H1 (cell line): ENCODE measurements around the gene C1QTNF1. TPM values are rescaled to one million over a fixed set of nuclear protein-coding genes. Genes with fewer than 3 reads are reported as not detected.

Source experiments
- CTCF ChIA-PET: fragments of 300-600 bp; sonication (Branson Sonifier 250); formaldehyde crosslinking; loops from one replicate; lab custom pipeline; 2021; ENCODE audit not compliant: partially characterized antibody; lab: Charles Lee
- POLR2A ChIA-PET: fragments of 300-600 bp; sonication (Branson Sonifier 250); formaldehyde crosslinking; loops from one replicate; lab custom pipeline; 2021; ENCODE audit warnings: inconsistent platforms; ENCODE audit not compliant: partially characterized antibody; lab: Charles Lee
- DNase-seq, 2 experiments: peaks; one replicate each; pipeline versions ENCODE4 v3.0.0 to v3.0.0-alpha.2; 2010 to 2022; ENCODE audit warnings: low spot score in 2 of 2, low read depth in 1 of 2, mixed read lengths in 1 of 2
- FAIRE-seq: peaks from 2 replicates; lab custom pipeline; 2011; peaks lifted over from hg19 to GRCh38; lab: Jason Lieb, UNC
- H2AFZ ChIP-seq: 2 replicates; pipeline ENCODE4 v1.8.1; 2012; ENCODE audit warnings: low read length, inconsistent platforms
- H2AK5ac ChIP-seq: 2 replicates; pipeline ENCODE4 v1.6.1; 2013; ENCODE audit warnings: low read depth, low read length
- H2BK120ac ChIP-seq: replicated peaks from 2 replicates; pipeline ENCODE3; 2013; ENCODE audit warnings: low read depth, low read length, inconsistent platforms
- H2BK12ac ChIP-seq: 2 replicates; pipeline ENCODE4 v1.6.1; 2013; ENCODE audit warnings: low read depth, low read length
- H2BK15ac ChIP-seq: 2 replicates; pipeline ENCODE4 v1.6.1; 2013; ENCODE audit warnings: low read length
- H2BK20ac ChIP-seq: 2 replicates; pipeline ENCODE4 v1.6.1; 2013; ENCODE audit warnings: low read length
- H2BK5ac ChIP-seq: 2 replicates; pipeline ENCODE4 v1.6.1; 2013; ENCODE audit warnings: low read depth, low read length
- H3K14ac ChIP-seq: 2 replicates; pipeline ENCODE4 v1.6.1; 2013; ENCODE audit warnings: inconsistent platforms; ENCODE audit not compliant: insufficient read length
- H3K18ac ChIP-seq: 2 replicates; pipeline ENCODE4 v1.6.1; 2013; ENCODE audit warnings: low read length; ENCODE audit errors: extremely low read depth
- H3K23ac ChIP-seq: 2 replicates; pipeline ENCODE4 v1.6.1; 2013; ENCODE audit warnings: inconsistent platforms; ENCODE audit not compliant: insufficient read length
- H3K23me2 ChIP-seq: 2 replicates; pipeline ENCODE4 v1.6.1; 2013; ENCODE audit warnings: low read depth, low read length
- H3K27ac ChIP-seq: 2 replicates; pipeline ENCODE4 v1.6.1; 2011; ENCODE audit warnings: low read depth, low read length, inconsistent platforms
- H3K27me3 ChIP-seq, 4 experiments: replicated peaks in 1 of 4; 1 replicate in 1 of 4; 2 replicates in 3 of 4; pipeline versions ENCODE4 v1.6.1 to v1.8.1; 2011 to 2013; ENCODE audit warnings: low read length in 3 of 4, mild to moderate bottlenecking in 3 of 4, inconsistent platforms in 2 of 4, mixed read lengths in 2 of 4, moderate library complexity in 1 of 4; ENCODE audit not compliant: control insufficient read depth in 3 of 4, insufficient read depth in 3 of 4; ENCODE audit errors: extremely low read depth in 1 of 4
- H3K36me3 ChIP-seq, 4 experiments: 2 replicates each; pipeline versions ENCODE4 v1.6.1 to v1.8.1; 2011 to 2013; ENCODE audit warnings: mild to moderate bottlenecking in 4 of 4, low read length in 3 of 4, moderate library complexity in 2 of 4, control low read depth in 1 of 4, inconsistent platforms in 1 of 4; ENCODE audit not compliant: insufficient read depth in 4 of 4, control insufficient read depth in 2 of 4
- H3K4ac ChIP-seq: replicated peaks from 2 replicates; pipeline ENCODE3; 2013; ENCODE audit warnings: low read length, low read depth, mixed read lengths, inconsistent platforms; ENCODE audit not compliant: insufficient read length
- H3K4me1 ChIP-seq, 4 experiments: replicated peaks in 1 of 4; 1 replicate in 1 of 4; 2 replicates in 3 of 4; pipeline versions ENCODE4 v1.6.1 to v1.8.1; 2011 to 2013; ENCODE audit warnings: low read length in 3 of 4, inconsistent platforms in 2 of 4, mixed read lengths in 1 of 4; ENCODE audit not compliant: insufficient read depth in 4 of 4, control insufficient read depth in 3 of 4
- H3K4me2 ChIP-seq, 2 experiments: 2 replicates each; pipeline versions ENCODE4 v1.6.1 to v1.8.1; 2011 to 2013; ENCODE audit warnings: low read depth in 2 of 2, low read length in 2 of 2, control low read depth in 1 of 2, inconsistent platforms in 1 of 2, mild to moderate bottlenecking in 1 of 2; ENCODE audit not compliant: insufficient read depth in 1 of 2
- H3K4me3 ChIP-seq, 4 experiments: fragments of 200-600, 300-600 bp in 1 of 4; sonication (generic), shearing (Covaris generic), sonication (Bioruptor Twin) in 1 of 4; 2 replicates each; pipeline versions ENCODE4 v1.5.1 to v1.8.1; 2011 to 2016; ENCODE audit warnings: low read length in 4 of 4, low read depth in 3 of 4, control low read depth in 2 of 4, inconsistent platforms in 2 of 4, mild to moderate bottlenecking in 2 of 4, mixed read lengths in 1 of 4, moderate library complexity in 1 of 4; ENCODE audit not compliant: insufficient read depth in 2 of 4; ENCODE audit errors: extremely low read depth in 1 of 4
- H3K56ac ChIP-seq: replicated peaks from 2 replicates; pipeline ENCODE3; 2013; ENCODE audit warnings: low read depth, mild to moderate bottlenecking, mixed read lengths, low read length, inconsistent platforms; ENCODE audit not compliant: insufficient read length
- H3K79me1 ChIP-seq: 2 replicates; pipeline ENCODE4 v1.6.1; 2013; ENCODE audit warnings: low read depth, low read length, control low read depth
- H3K79me2 ChIP-seq, 2 experiments: 2 replicates each; pipeline versions ENCODE4 v1.6.1 to v1.8.1; 2012 to 2013; ENCODE audit warnings: low read length in 2 of 2, mild to moderate bottlenecking in 2 of 2, inconsistent platforms in 1 of 2; ENCODE audit not compliant: insufficient read depth in 2 of 2, control insufficient read depth in 1 of 2
- H3K9ac ChIP-seq, 4 experiments: replicated peaks in 1 of 4; 1 replicate in 1 of 4; 2 replicates in 3 of 4; pipeline versions ENCODE4 v1.6.1 to v1.8.1; 2011 to 2013; ENCODE audit warnings: low read depth in 3 of 4, low read length in 3 of 4, control low read depth in 2 of 4, mild to moderate bottlenecking in 2 of 4, moderate library complexity in 2 of 4, inconsistent platforms in 1 of 4; ENCODE audit errors: extremely low read depth in 1 of 4
- H3K9me3 ChIP-seq, 2 experiments: 2 replicates each; pipeline versions ENCODE4 v1.6.1 to v1.8.1; 2012 to 2013; ENCODE audit warnings: mild to moderate bottlenecking in 2 of 2, moderate library complexity in 2 of 2, control low read depth in 1 of 2, inconsistent platforms in 1 of 2, low read depth in 1 of 2, low read length in 1 of 2, mixed read lengths in 1 of 2; ENCODE audit not compliant: insufficient read depth in 2 of 2
- H4K20me1 ChIP-seq, 2 experiments: replicated peaks in 1 of 2; 2 replicates each; pipeline versions ENCODE3 to v1.8.1; 2011 to 2013; ENCODE audit warnings: inconsistent platforms in 2 of 2, low read length in 2 of 2, mild to moderate bottlenecking in 1 of 2; ENCODE audit not compliant: insufficient read depth in 2 of 2, control insufficient read depth in 1 of 2
- H4K5ac ChIP-seq: 2 replicates; pipeline ENCODE4 v1.6.1; 2013; ENCODE audit warnings: low read length, low read depth, mixed read lengths, inconsistent platforms; ENCODE audit not compliant: insufficient read length
- H4K8ac ChIP-seq: 2 replicates; pipeline ENCODE4 v1.8.0; 2013; ENCODE audit warnings: mild to moderate bottlenecking, moderate library complexity, low read length, inconsistent platforms; ENCODE audit not compliant: insufficient read depth; ENCODE audit errors: extremely low read depth
- H4K91ac ChIP-seq: replicated peaks from 2 replicates; pipeline ENCODE3; 2013; ENCODE audit warnings: low read length, mixed read lengths, inconsistent platforms; ENCODE audit not compliant: insufficient read length
- BACH1 ChIP-seq: IDR thresholded peaks from 2 replicates; pipeline ENCODE4 v1.6.1; 2012; ENCODE audit warnings: low read length, improper control_type of control experiment
- CTBP2 ChIP-seq: IDR thresholded peaks from 2 replicates; pipeline ENCODE4 v1.7.0; 2011; ENCODE audit warnings: borderline replicate concordance, mild to moderate bottlenecking, moderate library complexity, mixed read lengths, low read length; ENCODE audit not compliant: insufficient read depth, insufficient read length
- EGR1 ChIP-seq: IDR thresholded peaks from 2 replicates; pipeline ENCODE4 v1.6.1; 2011; ENCODE audit warnings: low read depth, low read length, borderline replicate concordance
- GABPA ChIP-seq: IDR thresholded peaks from 2 replicates; pipeline ENCODE4 v1.6.1; 2011; ENCODE audit warnings: mild to moderate bottlenecking, low read length, moderate library complexity, borderline replicate concordance; ENCODE audit not compliant: insufficient read depth
- KDM4A ChIP-seq: IDR thresholded peaks from one replicate; pipeline ENCODE4 v1.7.1; 2012; ENCODE audit warnings: low read depth, mild to moderate bottlenecking, moderate library complexity, low read length, inconsistent platforms; ENCODE audit not compliant: severe bottlenecking
- RXRA ChIP-seq: IDR thresholded peaks from 2 replicates; pipeline ENCODE4 v1.6.1; 2011; ENCODE audit warnings: low read depth, mild to moderate bottlenecking, low read length, moderate library complexity; ENCODE audit not compliant: insufficient read depth
- SIX5 ChIP-seq: IDR thresholded peaks from 2 replicates; pipeline ENCODE4 v1.6.1; 2011; ENCODE audit warnings: mild to moderate bottlenecking, low read depth, low read length
- SP2 ChIP-seq: IDR thresholded peaks from 2 replicates; pipeline ENCODE4 v1.6.1; 2012; ENCODE audit warnings: mild to moderate bottlenecking, low read length, inconsistent platforms
- TBP ChIP-seq: IDR thresholded peaks from 2 replicates; pipeline ENCODE4 v1.6.1; 2011; ENCODE audit warnings: low read depth, low read length, improper control_type of control experiment
- USF2 ChIP-seq: IDR thresholded peaks from 2 replicates; pipeline ENCODE4 v1.6.1; 2011; ENCODE audit warnings: low read length, improper control_type of control experiment
- YY1 ChIP-seq: IDR thresholded peaks from 2 replicates; pipeline ENCODE4 v1.6.1; 2011; ENCODE audit warnings: low read depth, mild to moderate bottlenecking, low read length
- WGBS, 2 experiments: shearing (Covaris generic) in 1 of 2; methylation state at CpG; one replicate each; pipeline versions ENCODE4 v1.1.6 to v1.1.7; 2013 to 2015; ENCODE audit warnings: low lambda C conversion rate in 2 of 2, mixed read lengths in 2 of 2, inconsistent platforms in 1 of 2, low coverage in 1 of 2, missing lambda C conversion rate in 1 of 2; ENCODE audit not compliant: insufficient replicate concordance in 2 of 2, insufficient coverage in 1 of 2, insufficient read length in 1 of 2; ENCODE audit errors: extremely low coverage in 1 of 2, missing lambda C conversion rate in 1 of 2; 5-methylcytosine and 5-hydroxymethylcytosine counted together
- polyA plus RNA-seq, 7 experiments: library from polyadenylated mRNA; depleted of rRNA in 3 of 7; stranded (reverse) in 5 of 7; unstranded in 2 of 7; fragments of >200 nt in 5 of 7; fragments of 200-250 nt in 2 of 7; gene quantifications; 1 replicate in 5 of 7; 2 replicates in 1 of 7; 4 replicates in 1 of 7; pipeline versions ENCODE4 v1.2.1 to v1.2.3, GENCODE V29; 2011 to 2013; ENCODE audit warnings: missing spikeins in 2 of 7, mixed read lengths in 2 of 7
- total RNA-seq: library from RNA; stranded (reverse); fragmentation: NEBNext Ultra II Directional; extraction: Animal tissue kit (Norgen Biotek cat#: 25700); gene quantifications from 2 replicates; pipeline ENCODE4 v1.2.1, GENCODE V29; 2021

Gene C1QTNF1
- total and polyA plus RNA-seq, 2 of the 8 experiments (the other 6 are each of a cell fraction or from before 2014, with no cell fraction given) = 1.5 to 2.5 TPM

- POLR2A ChIA-PET = interaction anchor here (0.6 kb wide), 1 partner anchor 1138 kb away, joined by 3 read pairs; no protein-coding TSS in a partner anchor
- no peaks in the 10 kb centered on the region for H3K9me3 ChIP-seq
- TF ChIP-seq EGR1 (no peak), USF2 (no peak), TBP (no peak), CTBP2 (no peak), SP2 (no peak), RXRA (no peak), YY1 (no peak), SIX5 (no peak), KDM4A (no peak), GABPA (no peak), BACH1 (no peak)
These were observed 33.5 kb upstream of the C1QTNF1 start for GRCh38 chr17:78990349-78991016.

More at GRCh38 chr17:78990349-78991016, 33.5 kb upstream of the C1QTNF1 start:
- DNase-seq = no peak
- no peak overlapping the region for H3K4ac ChIP-seq
- no peak overlapping the region for H3K23ac ChIP-seq
- H3K4me2 ChIP-seq = no peak overlapping the region
- no peaks in the 10 kb centered on the region for H3K79me1 ChIP-seq
- H2BK120ac ChIP-seq = no peak overlapping the region
- CTCF ChIA-PET = interaction anchor here (1.0 to 2.0 kb wide), 2 partner anchors 19 to 54 kb away, joined by 4 to 6 read pairs; no protein-coding TSS in a partner anchor
- no peak overlapping the region for H3K18ac ChIP-seq
- H2AFZ ChIP-seq = no peak overlapping the region
- no peak overlapping the region for H4K5ac ChIP-seq
- H3K4me3 ChIP-seq = no peak overlapping the region
- no peaks in the 10 kb centered on the region; a peak in 1 of 7 replicates for H3K4me1 ChIP-seq
- no peak overlapping the region for H2BK12ac ChIP-seq
- H2AK5ac ChIP-seq = no peak overlapping the region
- H2BK20ac ChIP-seq = no peak overlapping the region
- H3K27ac ChIP-seq = no peak overlapping the region
- H3K56ac ChIP-seq = no peak overlapping the region
- H3K36me3 ChIP-seq = peaks cover 0 to 7% (median 0%) of the 10 kb centered on the region in 4 experiments; a peak in 2 of 8 replicates
- 94% methylated on average over 29 of the region's 29 CpGs; no CpG with 5 or more reads in 1 of the 2 experiments for WGBS, 2 experiments
- no peak overlapping the region for H2BK15ac ChIP-seq
- H4K91ac ChIP-seq = no peak overlapping the region
- no peak overlapping the region for H2BK5ac ChIP-seq
- H3K14ac ChIP-seq = no peak overlapping the region
- H4K20me1 ChIP-seq = peaks cover 0 to 7% of the 10 kb centered on the region in 2 experiments
- H4K8ac ChIP-seq = no peak overlapping the region
- no peaks in the 10 kb centered on the region for H3K23me2 ChIP-seq
- no peak for FAIRE-seq
- no peaks in the 10 kb centered on the region for H3K27me3 ChIP-seq
- H3K9ac ChIP-seq = no peak overlapping the region
- H3K79me2 ChIP-seq = no peaks in the 10 kb centered on the region
